HG03354 (cell line): ENCODE measurements around the gene FAM117B.
A peak's percentile ranks its signal among the peaks of the same experiment; 100 is the strongest.
"Not testable (repeated sequence)": the region's sequence is repeated elsewhere in the genome, so short reads cannot be mapped to it uniquely, and the experiment has no call there.

Experiments used
- ATAC-seq: cut with Tn5 transposase; IDR thresholded peaks from one replicate; pipeline ENCODE4 v1.9.1; 2021; ENCODE audit warnings: mild to moderate bottlenecking; ENCODE audit not compliant: unreplicated experiment, poor library complexity, severe bottlenecking

The FAM117B gene

DNA sequence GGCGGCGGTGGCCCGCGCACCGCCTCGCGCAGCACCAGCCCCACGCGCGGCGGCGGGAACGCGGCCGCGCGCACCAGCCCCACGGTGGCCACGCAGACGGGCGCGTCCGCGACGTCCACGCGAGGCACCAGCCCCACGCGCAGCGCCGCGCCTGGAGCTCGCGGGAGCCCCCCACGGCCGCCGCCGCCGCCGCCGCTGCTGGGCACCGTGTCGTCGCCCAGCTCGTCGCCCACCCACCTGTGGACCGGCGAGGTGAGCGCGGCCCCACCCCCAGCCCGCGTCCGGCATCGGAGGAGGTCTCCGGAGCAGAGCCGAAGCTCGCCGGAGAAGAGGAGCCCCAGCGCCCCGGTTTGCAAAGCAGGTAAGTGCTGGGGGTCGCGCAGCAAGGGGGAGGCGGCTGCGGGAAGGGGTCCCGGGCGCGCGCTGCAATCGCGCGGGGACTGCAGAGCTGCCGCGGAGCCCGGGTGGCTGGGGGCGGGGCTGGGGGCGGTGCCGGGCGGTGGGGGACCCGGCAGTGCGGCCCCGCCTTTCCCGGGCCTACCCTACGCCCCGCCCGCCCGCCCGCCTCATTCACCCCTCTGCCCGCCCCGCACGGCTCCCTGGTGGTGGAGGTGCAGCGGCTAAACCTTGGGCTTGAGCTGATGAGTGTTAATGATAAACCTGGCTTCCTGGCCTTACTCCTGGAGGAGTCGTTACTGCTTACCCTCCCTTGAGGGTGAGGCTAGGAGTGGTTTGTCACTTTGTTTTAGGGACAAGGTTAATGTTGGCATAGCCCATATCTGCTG lies 851 bp downstream of the FAM117B start:
- peak; percentile 67 for ATAC-seq

DNA sequence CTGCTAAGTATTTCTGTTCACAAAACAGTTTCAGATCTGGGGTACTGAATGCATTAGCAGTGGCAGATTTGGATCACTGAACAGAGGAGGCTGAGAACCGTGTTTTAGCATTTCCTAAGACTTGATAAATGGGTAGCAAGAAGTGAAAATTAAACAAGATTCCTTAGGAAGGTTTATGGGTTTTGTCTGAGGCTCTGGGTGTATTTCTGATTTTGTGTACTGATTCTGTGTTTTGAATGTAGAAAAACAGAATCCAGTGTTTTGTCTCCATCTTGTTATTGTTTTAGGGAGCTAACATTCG lies 1.4 kb downstream of the FAM117B start:
- ATAC-seq = no peak

DNA sequence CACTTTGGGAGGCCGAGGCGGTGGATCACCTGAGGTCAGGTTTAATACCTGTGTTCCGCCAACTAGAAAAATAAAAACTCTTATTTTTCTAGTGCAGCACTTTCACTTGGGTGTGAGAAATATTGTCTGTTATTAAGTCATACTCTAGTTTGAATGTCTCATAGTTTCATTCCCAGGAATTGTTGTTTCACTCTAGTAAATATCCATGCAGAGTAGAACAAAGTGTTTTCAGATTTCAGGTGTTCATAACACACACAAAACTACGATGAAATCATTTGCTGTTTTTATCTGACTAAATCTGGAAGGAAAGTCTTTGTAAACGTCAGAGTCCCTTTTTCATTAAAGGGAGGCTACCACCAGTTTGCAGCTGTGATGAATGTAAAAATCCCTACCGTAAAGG lies 4.0 kb downstream of the FAM117B start:
- no peak for ATAC-seq

DNA sequence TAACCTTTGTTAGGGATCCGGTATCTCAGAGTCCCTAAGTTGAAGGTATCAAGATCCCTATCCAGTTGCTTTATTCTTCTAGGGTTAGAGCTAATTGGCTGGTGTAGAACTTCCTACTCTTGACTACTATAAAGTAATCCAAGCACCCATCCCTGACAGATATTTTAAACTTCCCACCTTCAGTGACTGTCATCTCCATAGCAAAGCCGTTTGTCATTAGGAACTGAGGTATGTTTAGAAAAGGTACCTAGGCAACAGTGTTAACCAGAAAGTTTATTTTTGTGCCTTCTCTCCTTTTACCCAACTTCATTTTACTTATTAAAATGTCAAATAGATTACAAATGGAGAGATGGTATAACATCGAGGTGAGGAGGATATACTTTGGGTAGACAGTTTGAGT lies 4.5 kb downstream of the FAM117B start:
- ATAC-seq = no peak

DNA sequence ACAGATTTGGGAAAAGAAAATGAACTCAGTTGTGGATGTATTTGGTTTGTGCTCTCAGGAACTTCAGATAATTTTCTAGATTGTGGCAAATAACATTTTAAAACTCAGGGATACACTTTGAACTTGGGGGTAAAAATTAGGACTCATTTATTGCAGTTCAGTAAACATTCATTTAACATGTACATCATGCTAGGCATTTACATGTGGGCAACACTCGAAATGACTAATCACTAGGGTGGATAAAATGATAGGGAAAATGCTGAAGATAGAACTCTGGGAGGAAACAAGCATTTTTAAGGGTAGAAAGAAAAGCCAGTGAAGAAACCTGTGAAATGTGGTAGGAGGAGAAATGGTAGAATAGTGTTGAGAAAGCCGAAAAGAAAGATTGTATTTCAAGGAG lies 7.8 kb downstream of the FAM117B start:
- ATAC-seq = no peak

DNA sequence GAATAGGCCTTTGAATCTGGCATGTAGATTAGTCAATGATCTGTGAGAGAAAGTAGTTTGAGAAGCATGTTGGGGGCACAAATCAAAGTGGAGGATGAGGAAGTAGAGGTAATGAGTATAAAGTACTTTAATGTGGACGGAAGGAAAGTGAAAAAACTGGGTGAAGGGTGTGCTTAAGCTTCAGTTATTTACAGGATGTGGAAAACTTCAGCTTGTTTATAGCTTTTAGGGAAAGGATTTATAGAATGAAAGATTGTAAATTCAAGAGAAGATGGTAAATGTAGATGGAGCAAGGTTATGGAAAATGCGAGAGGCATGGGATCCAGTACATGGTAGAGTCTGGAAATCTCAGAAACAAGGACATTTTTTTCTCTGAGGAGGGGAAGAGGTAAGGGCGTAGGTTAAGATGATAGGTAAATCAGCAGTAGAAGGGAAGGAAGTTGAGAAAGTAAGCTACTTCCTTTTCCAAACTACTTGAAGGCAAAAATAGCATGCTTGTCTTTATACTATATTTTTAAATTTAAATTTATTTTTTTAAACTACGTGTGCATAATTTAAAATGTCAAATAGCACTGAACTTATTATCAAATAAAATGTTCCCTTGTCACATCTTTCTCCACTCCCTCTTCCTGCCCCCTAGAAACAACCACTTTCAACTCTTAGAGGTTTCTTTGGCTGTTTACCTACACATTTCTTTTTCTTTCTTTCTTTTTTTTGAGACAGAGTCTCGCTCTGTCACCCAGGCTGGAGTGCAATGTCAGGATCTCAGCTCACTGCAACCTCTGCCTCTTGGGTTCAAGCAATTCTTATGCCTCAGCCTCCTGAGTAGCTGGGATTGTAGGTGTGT lies 8.5 kb downstream of the FAM117B start:
- ATAC-seq = peak; percentile 44

DNA sequence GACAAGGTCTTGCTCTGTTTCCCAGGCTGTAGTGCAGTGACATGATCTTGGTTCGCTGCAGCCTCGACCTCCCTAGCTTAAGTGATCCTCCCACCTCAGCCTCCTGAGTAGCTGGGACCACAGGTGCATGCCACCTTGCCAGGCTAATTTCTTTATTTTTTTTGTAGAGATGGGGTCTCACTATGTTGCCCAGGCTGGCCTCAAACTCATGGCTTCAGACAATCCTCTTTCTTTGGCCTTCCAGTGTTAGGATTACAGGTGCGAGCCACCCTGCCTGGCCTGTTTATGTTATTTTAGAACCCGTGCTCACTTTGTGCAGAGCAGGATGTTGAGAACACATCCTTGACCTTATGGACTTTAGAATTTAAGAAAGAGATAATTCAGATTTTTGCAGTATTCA lies 17.4 kb downstream of the FAM117B start:
- no peak for ATAC-seq

DNA sequence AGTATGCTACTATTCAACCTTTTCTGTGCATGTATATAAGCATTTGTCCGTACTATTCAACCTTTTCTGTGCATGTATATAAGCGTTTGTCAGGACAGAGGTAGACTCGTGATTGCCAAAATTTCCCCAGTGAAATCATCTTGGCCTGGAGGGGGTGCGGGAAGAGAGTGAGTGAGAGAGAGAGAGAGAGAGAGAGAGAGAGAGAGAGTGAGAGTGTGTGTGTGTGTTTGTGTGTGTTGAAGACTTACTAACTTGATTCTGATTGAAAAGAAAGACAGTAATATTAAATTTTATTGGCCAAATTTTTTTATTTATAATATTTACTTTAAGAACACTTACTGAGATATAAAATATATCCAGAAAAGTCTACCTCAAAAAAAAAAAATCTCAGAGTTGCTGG lies 19.1 kb downstream of the FAM117B start:
- ATAC-seq = no peak

DNA sequence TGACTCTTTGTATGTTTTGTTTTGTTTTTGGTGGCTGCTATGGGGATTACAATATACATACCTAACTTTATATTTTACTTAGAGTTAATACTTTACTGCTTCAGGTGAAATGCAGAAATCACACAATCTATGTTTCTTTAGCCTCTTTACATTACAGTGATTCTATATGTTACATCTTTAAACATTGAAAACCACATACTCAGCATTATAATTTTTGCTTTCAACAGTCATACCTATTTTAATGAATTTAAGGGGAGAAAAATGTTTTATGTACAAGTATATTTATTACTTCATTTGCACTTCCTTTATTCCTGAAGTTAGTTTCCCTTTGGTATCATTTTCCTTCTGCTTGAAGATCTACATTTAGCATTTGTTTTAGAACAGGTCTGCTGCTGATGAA lies 23.1 kb downstream of the FAM117B start:
- ATAC-seq = no peak

DNA sequence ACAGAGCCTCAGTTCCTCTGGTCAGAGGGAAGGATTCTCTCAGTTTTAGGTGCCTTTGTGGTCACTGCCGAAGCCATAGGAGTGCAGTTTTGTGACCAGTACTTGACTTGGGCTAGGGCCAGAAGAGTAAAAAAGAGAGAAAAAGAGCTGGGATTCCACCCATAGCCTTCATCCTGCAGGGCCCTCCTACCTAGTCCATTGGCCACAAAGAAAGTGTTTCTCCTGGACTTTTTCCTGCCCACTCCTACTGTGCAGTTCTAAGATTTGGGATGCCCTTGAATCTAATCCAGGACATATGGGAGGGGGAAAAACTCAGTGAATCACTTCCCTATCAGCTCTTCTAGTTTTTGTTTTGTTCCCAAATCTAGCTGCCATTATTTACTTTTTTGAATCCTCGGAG lies 26.0 kb downstream of the FAM117B start:
- no peak for ATAC-seq

DNA sequence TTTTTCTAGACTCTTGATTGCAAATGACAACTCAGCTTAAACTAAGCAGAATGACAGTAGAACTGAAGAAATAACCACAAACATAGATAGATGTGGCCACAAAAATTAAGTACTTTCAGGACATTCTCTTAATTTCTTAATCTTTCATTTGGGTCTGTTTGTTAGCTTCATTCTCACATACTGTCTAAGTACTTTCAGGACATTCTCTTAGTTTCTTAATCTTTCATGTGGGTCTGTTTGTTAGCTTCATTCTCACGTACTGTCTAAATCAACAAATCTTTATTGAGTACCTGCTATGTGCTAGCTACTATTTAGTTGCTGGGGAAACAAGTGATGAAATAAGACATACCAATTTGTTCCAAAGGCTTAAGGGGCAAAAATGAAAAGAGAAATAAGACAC lies 35.1 kb downstream of the FAM117B start:
- no peak for ATAC-seq

DNA sequence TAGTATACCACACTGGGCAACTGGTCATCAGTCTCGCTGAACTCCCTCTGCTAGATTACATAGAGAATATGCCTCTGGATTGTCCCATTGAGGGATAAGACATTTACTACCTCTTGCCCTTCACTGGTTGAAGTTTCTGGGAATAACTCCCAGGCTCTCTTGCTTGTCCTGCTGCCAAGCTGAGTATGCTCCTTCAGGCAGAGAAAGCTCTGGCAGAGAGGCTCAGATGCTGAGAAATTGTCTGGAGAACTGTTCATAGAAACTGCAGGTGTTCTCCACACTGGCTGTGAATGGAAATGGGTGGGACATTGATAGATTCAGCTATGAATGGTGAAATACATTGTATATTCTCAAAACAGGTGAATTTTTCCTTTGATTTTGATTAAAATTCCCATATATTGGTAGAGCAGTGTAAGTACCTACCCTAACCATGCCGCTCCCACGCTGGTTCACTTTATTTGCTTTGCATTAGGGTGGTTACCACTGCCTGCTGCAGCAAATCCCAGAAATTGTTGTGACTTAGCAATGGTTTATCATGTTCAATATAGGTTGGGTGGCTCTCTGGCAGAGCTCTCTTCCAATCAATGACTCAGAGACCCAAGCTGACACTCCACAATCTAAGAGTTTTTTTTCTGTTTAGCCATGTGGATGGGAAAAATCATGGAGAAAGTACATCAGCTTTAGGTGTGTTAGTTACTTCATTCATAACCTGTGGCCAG lies 36.7 kb downstream of the FAM117B start:
- no peak for ATAC-seq

DNA sequence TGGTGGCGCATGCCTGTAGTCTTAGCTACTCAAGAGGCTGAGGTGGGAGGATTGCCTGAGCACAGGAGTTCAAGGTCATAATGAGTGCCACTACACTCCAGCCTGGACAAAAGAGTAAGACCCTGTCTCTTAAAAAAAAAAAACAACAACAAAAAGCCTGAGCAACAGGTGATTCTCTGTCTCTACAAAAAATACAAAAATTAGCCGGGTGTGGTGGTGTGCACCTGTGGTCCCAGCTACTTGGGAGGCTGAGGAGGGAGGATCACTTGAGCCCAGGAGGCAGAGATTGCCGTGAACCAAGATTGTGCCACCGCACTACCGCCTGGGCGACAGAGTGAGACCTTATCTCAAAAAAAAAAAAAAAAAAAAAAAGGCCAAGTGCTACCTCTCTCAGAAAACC lies 40.3 kb downstream of the FAM117B start:
- not testable (repeated sequence) for ATAC-seq

DNA sequence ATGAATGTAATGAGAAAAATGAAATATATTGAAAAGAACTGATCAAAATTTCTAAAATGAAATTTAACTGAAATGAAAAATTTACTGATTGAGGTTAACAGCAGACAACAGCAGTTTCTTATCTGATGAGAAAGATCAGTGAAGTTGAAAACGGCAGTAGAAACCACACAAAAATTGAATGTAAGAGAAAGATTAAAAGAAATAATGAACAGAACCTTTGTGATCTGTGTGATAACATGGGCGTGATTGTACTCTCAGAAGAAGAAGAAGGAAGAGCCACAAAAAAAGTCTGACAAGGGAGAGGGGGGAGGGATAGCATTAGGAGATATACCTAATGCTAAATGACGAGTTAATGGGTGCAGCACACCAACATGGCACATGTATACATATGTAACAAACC lies 45.2 kb downstream of the FAM117B start:
- ATAC-seq = no peak

DNA sequence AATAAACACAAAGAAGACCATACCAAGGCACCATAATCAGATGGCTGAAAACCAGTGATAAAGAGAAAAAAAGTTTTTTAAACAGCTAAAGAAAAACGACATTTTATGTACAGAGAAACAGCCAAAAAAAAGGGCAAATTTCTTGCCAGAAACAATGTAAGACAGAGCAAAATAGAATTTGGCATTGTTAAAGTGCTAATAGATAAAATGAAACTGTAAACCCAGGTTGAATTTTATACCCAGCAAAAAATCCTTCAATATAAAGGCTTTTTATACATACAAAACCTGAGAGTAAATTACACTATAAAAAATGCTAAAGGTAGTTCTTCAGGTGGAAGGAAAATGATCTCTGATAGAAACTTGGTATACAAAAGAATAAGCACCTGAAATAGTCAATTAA lies 45.7 kb downstream of the FAM117B start:
- no peak for ATAC-seq

DNA sequence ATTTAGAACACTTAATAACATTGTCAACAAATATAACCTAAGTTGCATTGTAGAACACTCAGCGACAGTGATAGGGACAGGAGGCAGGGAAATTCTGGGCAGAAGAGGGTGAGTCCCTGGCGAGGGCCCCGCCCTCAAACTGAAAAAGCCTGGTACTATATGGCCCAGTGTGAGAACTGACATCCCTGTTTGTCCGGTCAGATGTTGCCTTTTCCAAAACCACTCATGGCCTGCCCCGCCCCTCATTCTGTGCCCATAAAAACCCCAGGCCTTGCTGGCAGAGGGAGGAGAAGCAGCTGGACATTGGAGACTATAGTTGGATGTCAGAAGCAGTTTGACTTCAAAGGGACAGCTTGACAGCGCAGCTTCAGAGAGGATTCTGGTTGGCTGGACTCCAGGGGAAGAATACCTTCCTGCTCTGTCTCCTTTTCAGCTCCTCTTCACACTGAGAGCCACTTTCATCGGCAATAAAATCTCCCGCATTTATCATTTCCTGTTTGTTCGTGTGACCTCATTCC lies 47.0 kb downstream of the FAM117B start:
- no peak for ATAC-seq

DNA sequence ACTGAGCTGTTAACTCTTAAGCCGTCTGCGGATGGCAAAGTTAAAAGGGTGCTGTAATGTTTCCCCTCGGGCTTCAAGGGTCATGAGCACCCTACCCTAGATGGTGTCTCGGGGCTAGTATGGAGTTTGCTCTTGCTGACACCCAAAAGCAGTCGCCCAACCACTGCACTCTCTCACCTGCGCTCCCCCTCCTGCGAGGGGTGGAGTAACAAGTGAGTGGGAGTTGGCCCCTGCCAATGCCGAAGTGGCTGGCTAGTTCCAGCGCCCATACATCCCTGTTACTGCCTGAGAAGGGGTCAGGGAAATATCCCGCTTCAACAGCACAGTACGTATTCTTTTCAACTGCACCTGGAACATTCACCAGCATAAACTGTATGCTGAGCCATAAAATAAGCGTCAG lies 47.5 kb downstream of the FAM117B start:
- no peak for ATAC-seq

DNA sequence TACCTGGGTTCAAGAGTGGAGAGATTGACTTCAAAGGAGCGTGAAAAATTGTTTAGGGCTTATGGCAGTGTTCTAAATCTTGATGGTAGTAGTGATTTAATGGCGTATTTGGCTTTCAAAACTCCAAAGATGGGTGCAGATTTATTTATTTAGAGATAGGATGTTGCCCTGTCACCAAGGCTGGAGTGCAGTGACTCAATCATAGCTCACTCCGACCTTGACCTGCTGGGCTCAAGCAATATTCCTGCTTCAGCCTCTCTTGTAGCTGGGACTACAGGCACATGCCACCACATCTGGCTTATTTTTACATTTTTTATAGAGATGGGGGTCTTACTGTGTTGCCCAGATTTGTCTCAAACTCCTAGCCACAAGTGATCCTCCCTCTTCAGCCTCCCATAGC lies 52.5 kb downstream of the FAM117B start:
- no peak for ATAC-seq

DNA sequence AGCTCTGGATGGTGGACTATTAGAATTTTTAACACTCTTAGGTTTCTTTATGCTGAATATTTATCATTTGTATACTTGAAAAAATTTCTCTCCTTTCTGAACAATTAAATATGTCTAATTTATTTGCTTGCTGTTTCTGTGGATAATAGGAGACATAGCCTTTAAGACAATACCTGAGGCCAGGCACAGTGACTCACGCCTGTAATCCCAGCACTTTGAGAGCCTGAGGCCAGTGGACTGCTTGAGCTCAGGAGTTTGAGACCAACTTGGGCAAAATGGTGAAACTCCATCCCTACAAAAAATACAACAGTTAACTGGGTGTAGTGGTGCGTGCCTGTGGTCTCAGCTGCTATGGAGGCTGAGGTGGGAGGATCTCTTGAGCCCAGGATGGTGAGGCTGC lies 54.7 kb downstream of the FAM117B start:
- no peak for ATAC-seq

DNA sequence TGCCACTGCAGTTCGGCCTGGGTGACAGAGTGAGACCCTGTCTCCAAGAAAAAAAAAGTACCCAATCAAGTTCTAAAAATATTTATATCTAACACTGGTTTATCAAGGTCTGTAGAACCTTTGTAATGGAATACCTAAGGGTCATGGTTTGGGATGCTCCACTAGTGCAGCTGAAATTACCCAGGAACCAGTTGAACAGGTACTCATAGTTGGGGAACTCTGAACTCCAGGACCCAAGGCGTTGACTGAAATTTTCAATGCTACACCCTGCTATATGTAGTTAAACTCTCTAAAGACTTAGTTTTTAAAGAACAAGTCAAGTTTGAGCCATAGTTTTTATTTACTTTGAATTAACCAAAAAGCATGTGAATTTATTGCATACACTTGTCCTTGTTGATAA lies 55.1 kb downstream of the FAM117B start:
- no peak for ATAC-seq
